Mammary epithelial cell (primary cell): ENCODE results near the gene INO80B.

Source experiments
- EZH2 ChIP-seq: IDR thresholded peaks from 2 replicates; pipeline ENCODE4 v1.6.1; 2012; ENCODE audit warnings: low read length, inconsistent platforms, borderline replicate concordance
- TF ChIP-seq, protein P1 (sequence below), 2 donors: IDR thresholded peaks in 1 of 2; conservative IDR thresholded peaks in 1 of 2; 2 replicates each; pipeline ENCODE4 v1.5.1; 2011 to 2012; ENCODE audit warnings: inconsistent platforms in 2 of 2, low read length in 2 of 2, mild to moderate bottlenecking in 2 of 2, control low read depth in 1 of 2, low read depth in 1 of 2; ENCODE audit not compliant: insufficient read depth in 1 of 2; ENCODE audit errors: extremely low read depth in 1 of 2

DNA sequence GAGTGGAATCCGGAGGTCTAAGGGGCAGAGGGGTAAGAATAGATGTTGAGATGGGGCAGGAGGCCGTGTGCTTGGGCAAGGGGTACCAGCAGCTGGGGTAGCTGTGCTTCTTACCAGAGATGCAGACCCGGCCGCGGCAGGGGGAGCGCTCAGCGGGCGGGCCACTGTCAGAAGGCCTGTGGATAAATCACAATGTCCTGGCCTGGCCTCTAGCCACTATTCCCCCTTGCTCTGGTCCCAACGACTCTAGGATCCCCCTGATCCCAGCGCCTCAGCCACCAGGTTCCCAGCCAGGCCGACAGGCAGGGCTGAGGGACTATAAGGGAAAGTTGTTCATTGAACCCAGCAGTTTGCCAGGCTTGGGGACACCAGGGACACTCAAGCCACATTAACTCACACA lies 24.4 kb upstream of the INO80B start:
- TF ChIP-seq, protein P1, sequence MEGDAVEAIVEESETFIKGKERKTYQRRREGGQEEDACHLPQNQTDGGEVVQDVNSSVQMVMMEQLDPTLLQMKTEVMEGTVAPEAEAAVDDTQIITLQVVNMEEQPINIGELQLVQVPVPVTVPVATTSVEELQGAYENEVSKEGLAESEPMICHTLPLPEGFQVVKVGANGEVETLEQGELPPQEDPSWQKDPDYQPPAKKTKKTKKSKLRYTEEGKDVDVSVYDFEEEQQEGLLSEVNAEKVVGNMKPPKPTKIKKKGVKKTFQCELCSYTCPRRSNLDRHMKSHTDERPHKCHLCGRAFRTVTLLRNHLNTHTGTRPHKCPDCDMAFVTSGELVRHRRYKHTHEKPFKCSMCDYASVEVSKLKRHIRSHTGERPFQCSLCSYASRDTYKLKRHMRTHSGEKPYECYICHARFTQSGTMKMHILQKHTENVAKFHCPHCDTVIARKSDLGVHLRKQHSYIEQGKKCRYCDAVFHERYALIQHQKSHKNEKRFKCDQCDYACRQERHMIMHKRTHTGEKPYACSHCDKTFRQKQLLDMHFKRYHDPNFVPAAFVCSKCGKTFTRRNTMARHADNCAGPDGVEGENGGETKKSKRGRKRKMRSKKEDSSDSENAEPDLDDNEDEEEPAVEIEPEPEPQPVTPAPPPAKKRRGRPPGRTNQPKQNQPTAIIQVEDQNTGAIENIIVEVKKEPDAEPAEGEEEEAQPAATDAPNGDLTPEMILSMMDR (conservative IDR thresholded peaks at IDR 0.05 in 1 of 2, IDR thresholded peaks at IDR 0.05 in 1 of 2; ENCODE audit: extremely low read depth in 1 of 2, insufficient read depth in 1 of 2, low read depth in 1 of 2, low read length in 2 of 2): no peak
- TF ChIP-seq EZH2: no peak
